Measurements from ENCODE around the gene RPS6KA5. TPM values are rescaled to one million over a fixed set of nuclear protein-coding genes. Genes with fewer than 3 reads are reported as not detected.
"Not testable (repeated sequence)": the region's sequence is repeated elsewhere in the genome, so short reads cannot be mapped to it uniquely, and the experiment has no call there.

RPS6KA5 gene
- total RNA-seq, 1 donor from 2014 or later: 33.1 TPM

- DNase-seq: peak; percentile 84
These were observed 32.9 kb downstream of the RPS6KA5 start for GRCh38 chr14:91027561-91027960.

GRCh38 chr14:91022622-91023028 lies 37.8 kb downstream of the RPS6KA5 start:
- DNase-seq: not testable (repeated sequence)

DNA sequence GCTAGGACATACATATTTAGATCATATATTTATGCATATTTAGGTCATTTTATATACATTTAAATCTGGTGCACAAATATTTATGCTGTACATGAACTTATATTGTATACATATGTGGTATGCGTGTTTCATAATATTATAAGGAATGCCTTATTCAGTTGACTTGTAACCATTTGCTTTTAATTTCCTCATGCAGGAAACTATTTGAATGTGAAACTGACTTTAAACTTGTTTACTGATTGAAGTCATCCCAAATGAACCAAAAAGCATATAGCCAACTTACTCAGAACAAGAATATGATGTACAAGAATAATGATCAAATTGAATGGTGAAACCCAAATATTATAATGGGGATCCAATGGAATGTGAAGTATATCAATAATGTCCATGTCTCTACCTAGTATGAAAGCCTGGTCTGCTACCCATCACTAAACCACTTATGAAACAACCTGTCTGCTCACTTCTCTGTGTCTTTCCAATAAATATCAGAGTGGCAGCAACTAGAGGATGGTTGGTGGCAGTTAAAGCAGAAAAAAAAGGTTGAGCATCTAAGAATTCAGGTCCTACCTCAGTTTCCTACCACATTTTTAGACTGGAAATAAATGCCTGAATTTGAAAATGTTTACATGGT lies 38.3 kb downstream of the RPS6KA5 start:
- DNase-seq: no peak

DNA sequence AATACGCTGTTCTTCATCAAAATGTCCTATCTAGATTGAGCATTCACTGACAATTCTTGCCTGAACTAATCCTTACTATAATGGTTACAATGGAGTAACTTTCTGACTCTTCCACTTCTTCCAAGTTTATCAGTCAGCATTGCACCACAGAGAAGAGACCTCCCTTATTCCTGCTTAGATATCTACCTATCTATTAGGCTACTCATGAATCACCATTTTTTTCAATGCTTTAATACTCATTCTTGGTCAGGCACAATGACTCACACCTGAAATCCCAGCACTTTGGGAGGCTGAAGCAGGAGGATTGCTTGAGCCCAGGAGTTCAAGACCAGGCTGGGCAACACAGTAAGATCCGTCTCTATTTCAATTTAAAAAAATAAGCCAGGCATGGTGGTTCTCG lies 39.3 kb downstream of the RPS6KA5 start:
- no peak for DNase-seq

DNA sequence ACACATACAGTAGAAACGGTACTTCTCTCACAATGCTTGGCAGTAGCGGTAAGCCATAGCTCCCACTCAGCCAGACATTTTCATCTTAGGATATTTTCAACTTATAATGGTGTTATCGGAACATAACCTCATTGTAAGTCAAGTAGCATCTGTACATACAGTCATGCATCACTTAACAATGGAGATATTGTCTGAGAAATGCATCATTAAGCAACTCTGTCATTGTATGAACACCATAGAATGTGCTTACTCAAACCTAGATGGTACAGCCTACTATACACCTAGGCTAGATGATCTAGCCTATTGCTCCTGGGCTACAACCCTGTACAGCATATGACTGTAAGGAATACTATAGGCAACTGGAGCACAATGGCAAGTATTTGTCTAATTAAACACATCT lies 40.8 kb downstream of the RPS6KA5 start:
- DNase-seq: no peak

DNA sequence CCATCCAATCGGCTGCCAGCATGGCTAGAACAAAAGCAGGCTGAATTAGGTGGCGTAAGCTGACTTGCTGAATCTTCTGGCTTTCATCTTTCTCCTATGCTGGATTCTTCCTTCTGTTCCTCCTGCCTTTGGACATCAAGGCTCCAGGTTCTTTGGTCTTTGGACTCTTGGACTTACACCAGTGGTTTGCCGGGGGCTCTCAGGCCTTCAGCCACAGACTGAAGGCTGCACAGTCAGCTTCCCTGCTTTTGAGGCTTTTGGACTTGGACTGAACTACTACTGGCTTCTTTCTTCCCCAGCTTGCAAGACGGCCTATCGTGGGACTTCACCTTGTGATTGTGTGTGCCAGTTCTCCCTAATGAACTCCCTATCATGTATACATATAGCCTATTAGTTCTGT lies 42.0 kb downstream of the RPS6KA5 start:
- DNase-seq: no peak

- DNase-seq: no peak
These were observed 43.5 kb downstream of the RPS6KA5 start for GRCh38 chr14:91016800-91017410.

GRCh38 chr14:91015435-91015834 lies 45.0 kb downstream of the RPS6KA5 start:
- DNase-seq: no peak

GRCh38 chr14:91012045-91012444 lies 48.4 kb downstream of the RPS6KA5 start:
- DNase-seq: no peak

- no peak for DNase-seq
These were observed 50.3 kb downstream of the RPS6KA5 start for GRCh38 chr14:91010153-91010533.

GRCh38 chr14:91009501-91010152 lies 50.8 kb downstream of the RPS6KA5 start:
- no peak for DNase-seq

- no peak for DNase-seq
These were observed 51.6 kb downstream of the RPS6KA5 start for GRCh38 chr14:91008759-91009409.

DNA sequence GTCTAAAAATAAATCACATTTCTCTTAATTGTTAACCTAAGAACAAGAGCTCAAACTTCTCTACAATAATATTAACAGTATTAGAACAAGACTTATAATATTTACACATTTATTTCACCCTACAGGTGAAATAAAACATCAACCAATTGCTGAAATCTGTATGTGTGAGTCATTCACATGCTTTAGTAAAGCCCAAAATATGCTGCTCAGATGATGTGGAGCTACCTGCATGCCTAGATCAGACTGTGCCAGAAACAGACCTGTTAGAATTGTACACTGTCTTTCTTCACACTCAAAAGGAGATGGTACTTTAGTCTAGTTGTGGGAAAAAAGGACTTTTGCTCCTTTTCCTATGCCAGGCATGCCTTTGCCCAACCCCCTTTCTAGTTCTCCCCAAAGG lies 54.7 kb downstream of the RPS6KA5 start:
- DNase-seq: no peak

GRCh38 chr14:91004987-91005386 lies 55.5 kb downstream of the RPS6KA5 start:
- peak; percentile 78 for DNase-seq

GRCh38 chr14:90999299-90999698 lies 61.1 kb downstream of the RPS6KA5 start:
- no peak for DNase-seq

- DNase-seq: no peak
These were observed 63.5 kb downstream of the RPS6KA5 start for GRCh38 chr14:90996967-90997366.

DNA sequence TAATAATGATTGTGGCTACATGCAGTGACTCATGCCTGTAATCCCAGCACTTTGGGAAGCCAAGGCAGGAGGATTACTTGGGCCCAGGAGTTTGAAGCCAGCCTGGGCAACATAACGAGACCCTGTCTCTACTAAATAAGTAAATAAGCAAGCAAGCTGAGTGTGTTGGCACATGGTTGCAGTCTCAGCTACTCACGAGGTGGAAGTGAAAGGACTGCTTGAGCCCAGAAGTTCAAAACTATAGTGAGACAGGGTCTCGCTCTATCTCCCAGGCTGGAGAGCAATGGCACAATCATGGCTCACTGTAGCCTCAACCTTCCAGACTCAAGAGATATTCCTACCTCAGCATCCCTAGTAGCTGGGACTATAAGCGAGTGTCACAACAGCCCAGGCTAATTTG lies 64.7 kb downstream of the RPS6KA5 start:
- no peak for DNase-seq

DNA sequence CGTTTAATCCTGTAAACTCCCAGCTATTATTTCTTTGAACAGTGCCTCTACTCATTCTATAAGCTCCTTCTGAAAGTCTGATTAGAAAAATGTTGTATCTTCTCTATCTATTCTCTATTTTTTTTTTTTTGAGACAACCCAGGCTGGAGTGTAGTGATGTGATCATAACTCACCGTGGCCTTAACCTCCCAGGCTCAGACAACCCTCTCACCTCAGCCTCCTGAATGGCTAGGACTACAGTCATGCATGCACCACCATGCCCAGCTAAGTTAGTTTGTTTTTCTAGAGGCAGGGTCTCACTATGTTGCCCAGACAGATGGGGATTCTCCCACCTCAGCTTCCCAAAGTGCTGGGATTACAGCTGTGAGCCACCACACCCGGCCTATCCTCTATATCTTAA lies 66.6 kb downstream of the RPS6KA5 start:
- no peak for DNase-seq

DNA sequence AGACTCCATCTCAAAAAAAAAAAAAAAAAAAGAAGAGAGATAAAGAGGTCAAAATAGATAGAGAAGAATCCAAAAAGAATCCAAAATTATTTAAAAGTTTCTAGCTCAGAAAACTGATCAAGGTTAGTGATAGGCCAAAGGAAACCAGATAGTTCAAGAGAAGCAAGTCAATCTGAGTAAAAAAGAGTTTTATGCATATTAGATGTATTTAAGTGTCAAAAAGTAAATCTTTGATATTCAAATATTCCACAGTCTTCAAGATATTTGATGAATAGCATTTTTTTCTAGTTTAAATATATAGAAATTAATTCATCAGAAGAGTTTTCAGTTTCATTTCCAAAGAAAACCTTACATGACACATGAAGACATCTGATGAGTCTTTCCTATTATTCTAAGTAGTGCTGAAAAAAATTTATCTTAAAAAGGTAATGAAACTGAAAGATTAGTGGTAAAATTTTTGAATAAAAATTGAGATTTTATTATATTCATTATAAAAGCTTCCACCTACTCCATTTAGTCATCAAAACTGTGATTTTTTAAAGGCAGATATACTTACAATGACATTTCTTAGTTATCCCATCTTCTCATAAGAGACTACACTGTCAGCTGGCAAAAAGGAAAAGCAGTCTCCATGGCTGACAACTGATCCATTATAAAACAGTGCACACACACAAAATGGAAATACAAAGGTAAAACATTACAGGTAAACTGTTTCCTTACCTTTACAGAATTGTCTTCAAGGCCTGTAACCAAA lies 68.6 kb downstream of the RPS6KA5 start:
- no peak for DNase-seq

GRCh38 chr14:90990141-90990540 lies 70.3 kb downstream of the RPS6KA5 start:
- DNase-seq: no peak

DNA sequence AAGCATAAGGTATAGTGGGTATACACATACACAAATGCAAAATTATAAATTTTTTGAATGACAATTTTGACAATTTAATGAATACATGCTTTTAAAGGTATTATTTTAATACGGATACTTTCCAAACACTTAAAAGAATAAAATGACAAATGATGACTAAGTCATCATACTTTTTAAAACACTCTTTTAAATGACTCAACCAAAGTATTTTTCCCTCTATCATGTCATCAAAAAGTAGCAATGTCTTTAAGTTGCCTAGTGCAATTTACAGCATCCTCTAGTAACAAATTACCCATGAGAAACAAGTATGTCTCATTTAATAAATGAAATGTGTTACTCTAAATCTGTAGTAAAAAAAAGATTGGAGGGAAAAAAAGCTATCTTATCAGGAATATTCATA lies 73.3 kb downstream of the RPS6KA5 start:
- DNase-seq: no peak

DNA sequence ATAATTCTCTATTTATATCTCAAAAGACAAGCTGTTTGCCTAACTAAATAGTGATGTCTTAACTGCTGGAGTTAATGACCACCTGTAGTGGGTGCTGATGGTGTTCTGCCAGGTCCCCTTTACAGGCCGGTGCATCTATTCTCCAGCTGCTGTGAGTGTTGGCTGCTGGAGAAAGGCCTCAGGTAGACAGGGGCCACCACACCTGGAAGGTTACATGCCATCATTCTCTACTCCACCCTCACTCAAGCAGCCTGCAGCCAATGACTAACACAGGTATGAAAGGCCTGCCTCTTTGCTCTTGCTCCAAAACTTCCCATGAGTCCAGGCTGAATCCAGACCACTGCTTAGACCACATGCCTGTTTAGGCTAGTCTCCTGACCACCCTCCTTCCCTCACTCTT lies 73.9 kb downstream of the RPS6KA5 start:
- no peak for DNase-seq

Data from tongue (tissue), 2 donors.